Measurements from ENCODE around the gene SIK2.

Gene SIK2

GRCh38 chr11:111660822-111661221, 58.6 kb downstream of the SIK2 start:
- DNase-seq: no peak

- no peak for DNase-seq
Observed at GRCh38 chr11:111663820-111664219, 61.6 kb downstream of the SIK2 start.

GRCh38 chr11:111665777-111666176, 63.5 kb downstream of the SIK2 start:
- no peak for DNase-seq

- no peak for DNase-seq
Observed at GRCh38 chr11:111668980-111669379, 66.7 kb downstream of the SIK2 start.

- DNase-seq: no peak
Observed at GRCh38 chr11:111671383-111671782, 69.1 kb downstream of the SIK2 start.

GRCh38 chr11:111672949-111673348, 70.7 kb downstream of the SIK2 start:
- DNase-seq: no peak

- no peak for DNase-seq
Observed at GRCh38 chr11:111674941-111675340, 72.7 kb downstream of the SIK2 start.

GRCh38 chr11:111675891-111676290, 73.6 kb downstream of the SIK2 start:
- no peak for DNase-seq

GRCh38 chr11:111676878-111677585, 74.8 kb downstream of the SIK2 start:
- no peak for DNase-seq

- DNase-seq: no peak
Observed at GRCh38 chr11:111680486-111681175, 78.4 kb downstream of the SIK2 start.

- DNase-seq: no peak
Observed at GRCh38 chr11:111683806-111684205, 81.6 kb downstream of the SIK2 start.

GRCh38 chr11:111684251-111684650, 82.0 kb downstream of the SIK2 start:
- no peak for DNase-seq

GRCh38 chr11:111688013-111688412, 85.8 kb downstream of the SIK2 start:
- no peak for DNase-seq

- DNase-seq: no peak
Observed at GRCh38 chr11:111691176-111691575, 88.9 kb downstream of the SIK2 start.

GRCh38 chr11:111691741-111692140, 89.5 kb downstream of the SIK2 start:
- no peak for DNase-seq

- no peak for DNase-seq
Observed at GRCh38 chr11:111693224-111693937, 91.1 kb downstream of the SIK2 start.

- DNase-seq: no peak
Observed at GRCh38 chr11:111694851-111695250, 92.6 kb downstream of the SIK2 start.

GRCh38 chr11:111696556-111696955, 94.3 kb downstream of the SIK2 start:
- DNase-seq: no peak

GRCh38 chr11:111697933-111698371, 95.7 kb downstream of the SIK2 start:
- DNase-seq: no peak

- DNase-seq: no peak
Observed at GRCh38 chr11:111698852-111699559, 96.8 kb downstream of the SIK2 start.

GRCh38 chr11:111699579-111700156, 97.4 kb downstream of the SIK2 start:
- no peak for DNase-seq

GRCh38 chr11:111700162-111700561, 97.9 kb downstream of the SIK2 start:
- no peak for DNase-seq

- no peak for DNase-seq
Observed at GRCh38 chr11:111702623-111703022, 100.4 kb downstream of the SIK2 start.
